ENCODE data around the gene EPX. TPM values are rescaled to one million over a fixed set of nuclear protein-coding genes. Genes with fewer than 3 reads are reported as not detected.

Gene EPX
- polyA plus RNA-seq, 1 experiment, result not detected

- DNase-seq (ENCODE audit: low read depth, low spot score), result no peak
- H3K27ac ChIP-seq (ENCODE audit: low read depth, low read length), result no peak overlapping the region
- H3K27me3 ChIP-seq (ENCODE audit: control insufficient read depth, insufficient read depth, low read length), result no peaks in the 10 kb centered on the region
- ChIA-PET CTCF (no interaction called here), POLR2A (no interaction called here)
- H3K4me3 ChIP-seq (ENCODE audit: low read depth, low read length), result no peak overlapping the region
- TF ChIP-seq CTCF (IDR thresholded peaks at IDR 0.05; ENCODE audit: low read depth, low read length), result no peak
- no peaks in the 10 kb centered on the region for H3K9me3 ChIP-seq (ENCODE audit: control insufficient read depth, insufficient read depth, low read length)
These were observed 17.7 kb upstream of the EPX start for GRCh38 chr17:58174871-58175270.

GRCh38 chr17:58176200-58176599 lies 16.3 kb upstream of the EPX start:
- H3K27me3 ChIP-seq (ENCODE audit: control insufficient read depth, insufficient read depth, low read length), result no peaks in the 10 kb centered on the region
- no peak for DNase-seq (ENCODE audit: low read depth, low spot score)
- TF ChIP-seq CTCF (IDR thresholded peaks at IDR 0.05; ENCODE audit: low read depth, low read length), result no peak
- CTCF ChIA-PET, result no interaction called here
- no peak overlapping the region for H3K4me3 ChIP-seq (ENCODE audit: low read depth, low read length)
- H3K27ac ChIP-seq (ENCODE audit: low read depth, low read length), result no peak overlapping the region
- POLR2A ChIA-PET, result interaction anchor here (0.7 kb wide), 1 partner anchor 93 kb away, joined by 3 read pairs; no protein-coding TSS in a partner anchor
- no peaks in the 10 kb centered on the region for H3K9me3 ChIP-seq (ENCODE audit: control insufficient read depth, insufficient read depth, low read length)

DNA sequence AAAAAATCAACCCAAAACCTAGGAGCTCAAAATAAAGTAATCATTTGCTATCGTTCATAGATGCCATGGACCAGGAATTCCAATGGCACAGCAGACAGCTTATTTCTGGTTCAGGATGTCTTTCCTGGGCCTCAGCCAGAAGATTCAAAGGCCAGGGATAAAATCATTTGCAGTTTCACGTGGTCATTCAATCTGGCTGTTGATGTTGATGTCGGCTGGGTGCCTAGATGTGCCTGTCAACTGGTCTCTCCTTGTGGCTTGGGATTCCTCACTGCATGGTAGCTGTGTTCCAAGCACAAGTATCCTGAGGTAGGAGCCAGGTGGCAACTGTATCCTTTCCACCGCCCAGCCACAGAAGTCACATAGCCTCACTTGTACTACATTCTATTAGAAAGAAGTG lies 10.7 kb upstream of the EPX start:
- no peak overlapping the region for H3K4me3 ChIP-seq (ENCODE audit: low read depth, low read length)
- no peak for TF ChIP-seq CTCF (IDR thresholded peaks at IDR 0.05; ENCODE audit: low read depth, low read length)
- H3K27ac ChIP-seq (ENCODE audit: low read depth, low read length), result no peak overlapping the region
- CTCF ChIA-PET, result no interaction called here
- no peak for DNase-seq (ENCODE audit: low read depth, low spot score)
- no peaks in the 10 kb centered on the region for H3K9me3 ChIP-seq (ENCODE audit: control insufficient read depth, insufficient read depth, low read length)
- H3K27me3 ChIP-seq (ENCODE audit: control insufficient read depth, insufficient read depth, low read length), result no peaks in the 10 kb centered on the region
- POLR2A ChIA-PET, result no interaction called here

DNA sequence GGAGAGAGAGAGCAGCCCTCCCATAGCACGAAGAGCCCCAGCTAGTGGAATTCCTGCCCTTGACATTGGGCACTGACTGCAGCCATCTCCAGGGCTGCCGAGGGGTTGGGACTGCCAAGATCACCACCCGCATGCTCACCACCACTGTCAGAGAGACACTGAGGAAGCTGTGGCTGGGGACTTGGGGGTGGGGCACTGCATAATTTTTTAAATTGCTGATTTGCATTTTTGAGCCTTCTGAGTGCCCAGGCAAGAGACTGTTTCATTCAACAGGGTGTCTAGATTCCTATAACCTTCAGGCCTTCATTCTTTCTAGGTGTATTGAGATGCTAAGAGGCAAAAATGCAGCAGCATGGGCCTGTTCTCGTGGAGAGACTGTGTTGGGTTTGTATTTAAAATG lies 9.0 kb upstream of the EPX start:
- Histone ChIP-seq H3K27ac (ENCODE audit: low read depth, low read length) (no peak overlapping the region), H3K4me3 (ENCODE audit: low read depth, low read length) (no peak overlapping the region), H3K27me3 (ENCODE audit: control insufficient read depth, insufficient read depth, low read length) (peaks cover 2% of the 10 kb centered on the region), H3K9me3 (ENCODE audit: control insufficient read depth, insufficient read depth, low read length) (no peaks in the 10 kb centered on the region)
- no peak for TF ChIP-seq CTCF (IDR thresholded peaks at IDR 0.05; ENCODE audit: low read depth, low read length)
- CTCF ChIA-PET, result no interaction called here
- POLR2A ChIA-PET, result no interaction called here
- DNase-seq (ENCODE audit: low read depth, low spot score), result no peak

GRCh38 chr17:58184308-58184985 lies 8.1 kb upstream of the EPX start:
- no peak for TF ChIP-seq CTCF (IDR thresholded peaks at IDR 0.05; ENCODE audit: low read depth, low read length)
- ChIA-PET CTCF (no interaction called here), POLR2A (no interaction called here)
- DNase-seq (ENCODE audit: low read depth, low spot score), result peak; percentile 8
- Histone ChIP-seq H3K27ac (ENCODE audit: low read depth, low read length) (no peak overlapping the region), H3K9me3 (ENCODE audit: control insufficient read depth, insufficient read depth, low read length) (no peaks in the 10 kb centered on the region), H3K4me3 (ENCODE audit: low read depth, low read length) (no peak overlapping the region), H3K27me3 (ENCODE audit: control insufficient read depth, insufficient read depth, low read length) (peaks cover 2% of the 10 kb centered on the region)
